KMS-11 (cell line): Measurements from ENCODE around the gene XPC.

Experiments used
- H2AFZ ChIP-seq: fragments of 200-600 bp; sonication (generic); 2 replicates; pipeline ENCODE4 v1.6.1; 2016; ENCODE audit warnings: antibody characterized with exemption, mixed run types, low read depth
- H3K27ac ChIP-seq: fragments of 200-600 bp; sonication (generic); 2 replicates; pipeline ENCODE4 v1.6.1; 2016; ENCODE audit warnings: mild to moderate bottlenecking, mixed run types
- H3K27me3 ChIP-seq: fragments of 200-600 bp; sonication (generic); 2 replicates; pipeline ENCODE4 v1.6.1; 2017; ENCODE audit warnings: mild to moderate bottlenecking, low read depth, mixed run types, moderate library complexity; ENCODE audit not compliant: insufficient read depth
- H3K36me3 ChIP-seq: fragments of 200-600 bp; sonication (generic); 2 replicates; pipeline ENCODE4 v1.6.1; 2017; ENCODE audit warnings: mild to moderate bottlenecking, mixed run types; ENCODE audit not compliant: insufficient read depth
- H3K4me1 ChIP-seq: fragments of 200-600 bp; sonication (generic); 2 replicates; pipeline ENCODE4 v1.6.1; 2016; ENCODE audit warnings: mild to moderate bottlenecking, low read depth, mixed run types; ENCODE audit not compliant: poor library complexity, severe bottlenecking
- H3K4me2 ChIP-seq: fragments of 200-600 bp; sonication (generic); 2 replicates; pipeline ENCODE4 v1.7.0; 2016; ENCODE audit warnings: mild to moderate bottlenecking, mixed run types
- H3K4me3 ChIP-seq: fragments of 200-600 bp; sonication (generic); IDR thresholded peaks from 2 replicates; pipeline ENCODE4 v1.6.1; 2017; ENCODE audit warnings: low read depth, low read length, mixed read lengths; ENCODE audit not compliant: insufficient read depth
- H3K79me2 ChIP-seq: fragments of 200-600 bp; sonication (generic); 2 replicates; pipeline ENCODE4 v1.6.1; 2016; ENCODE audit warnings: low read depth, mixed run types; ENCODE audit not compliant: insufficient read depth
- H3K9ac ChIP-seq: fragments of 200-600 bp; sonication (generic); 2 replicates; pipeline ENCODE4 v1.6.1; 2016; ENCODE audit warnings: mild to moderate bottlenecking, mixed run types
- H4K20me1 ChIP-seq: fragments of 200-600 bp; sonication (generic); 2 replicates; pipeline ENCODE4 v1.6.1; 2016; ENCODE audit warnings: mild to moderate bottlenecking, mixed run types; ENCODE audit not compliant: insufficient read depth
- TF ChIP-seq, protein P1 (sequence below): fragments of 200-600 bp; sonication (generic); conservative IDR thresholded peaks from 2 replicates; pipeline ENCODE4 v1.6.1; 2017; ENCODE audit warnings: low read depth, mild to moderate bottlenecking, antibody characterized with exemption, low read length, moderate library complexity, mixed read lengths

Gene XPC

DNA sequence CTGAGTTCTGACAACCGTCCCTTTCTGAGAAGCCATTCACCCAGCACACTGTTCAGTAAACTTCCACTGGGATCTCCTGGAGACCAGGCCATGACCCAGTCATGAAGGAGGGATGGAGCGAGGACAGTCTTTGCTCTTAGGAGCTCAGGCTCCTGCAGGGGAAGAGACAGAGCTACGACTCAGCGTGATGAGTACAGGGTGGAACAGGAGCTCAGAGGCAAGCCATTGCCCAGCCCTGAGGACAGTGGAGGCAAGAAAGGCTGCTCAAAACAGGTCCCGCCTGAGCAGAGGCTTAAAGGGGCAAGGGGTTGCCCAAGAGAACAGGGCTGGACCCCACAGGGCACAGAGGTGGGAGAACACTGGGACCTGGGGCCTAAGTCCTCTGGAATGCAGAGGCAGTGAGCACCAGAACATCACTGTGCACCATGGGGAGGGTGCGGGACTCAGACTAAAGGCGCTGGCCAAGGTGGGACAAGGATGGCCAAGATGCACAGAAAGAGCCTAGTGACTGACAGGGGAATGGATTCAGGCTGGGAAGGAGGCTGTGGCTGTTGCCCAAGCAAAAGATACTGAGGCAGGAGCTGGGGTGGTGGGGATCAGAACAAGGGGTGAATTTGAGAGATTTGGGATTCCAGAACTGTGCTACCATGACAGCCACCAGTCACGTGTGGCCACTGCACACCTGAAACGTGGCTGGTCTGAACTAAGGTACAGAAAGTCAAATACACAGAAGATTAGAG is 27.7 kb downstream of the XPC start:
- Histone ChIP-seq H3K4me3 (no peak overlapping the region), H3K9ac (no peak overlapping the region), H3K79me2 (no peaks in the 10 kb centered on the region), H4K20me1 (no peaks in the 10 kb centered on the region), H3K27ac (no peak overlapping the region), H3K27me3 (no peaks in the 10 kb centered on the region), H2AFZ (no peak overlapping the region), H3K36me3 (no peaks in the 10 kb centered on the region), H3K4me1 (no peaks in the 10 kb centered on the region), H3K4me2 (no peak overlapping the region)
- TF ChIP-seq, protein P1, sequence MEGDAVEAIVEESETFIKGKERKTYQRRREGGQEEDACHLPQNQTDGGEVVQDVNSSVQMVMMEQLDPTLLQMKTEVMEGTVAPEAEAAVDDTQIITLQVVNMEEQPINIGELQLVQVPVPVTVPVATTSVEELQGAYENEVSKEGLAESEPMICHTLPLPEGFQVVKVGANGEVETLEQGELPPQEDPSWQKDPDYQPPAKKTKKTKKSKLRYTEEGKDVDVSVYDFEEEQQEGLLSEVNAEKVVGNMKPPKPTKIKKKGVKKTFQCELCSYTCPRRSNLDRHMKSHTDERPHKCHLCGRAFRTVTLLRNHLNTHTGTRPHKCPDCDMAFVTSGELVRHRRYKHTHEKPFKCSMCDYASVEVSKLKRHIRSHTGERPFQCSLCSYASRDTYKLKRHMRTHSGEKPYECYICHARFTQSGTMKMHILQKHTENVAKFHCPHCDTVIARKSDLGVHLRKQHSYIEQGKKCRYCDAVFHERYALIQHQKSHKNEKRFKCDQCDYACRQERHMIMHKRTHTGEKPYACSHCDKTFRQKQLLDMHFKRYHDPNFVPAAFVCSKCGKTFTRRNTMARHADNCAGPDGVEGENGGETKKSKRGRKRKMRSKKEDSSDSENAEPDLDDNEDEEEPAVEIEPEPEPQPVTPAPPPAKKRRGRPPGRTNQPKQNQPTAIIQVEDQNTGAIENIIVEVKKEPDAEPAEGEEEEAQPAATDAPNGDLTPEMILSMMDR: no peak

DNA sequence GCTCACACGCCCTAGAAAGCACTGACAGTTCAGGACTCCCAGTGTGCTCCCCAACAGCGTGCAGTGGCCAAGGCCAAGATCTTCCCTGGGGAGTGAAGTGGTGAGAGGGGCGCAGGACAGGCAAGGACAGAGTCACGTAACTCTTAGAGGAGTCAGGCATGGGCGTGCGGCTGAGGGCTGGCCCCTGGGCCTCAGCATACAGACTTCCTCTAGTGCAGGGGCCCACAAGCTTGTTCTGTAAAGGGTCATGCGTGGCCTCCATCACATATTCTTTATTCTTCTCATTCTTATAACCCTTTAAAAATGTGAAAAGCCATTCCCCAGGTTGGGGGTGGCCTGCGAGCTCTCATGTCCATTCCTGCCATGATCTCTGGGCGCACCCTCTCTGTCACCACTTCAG is 28.3 kb downstream of the XPC start:
- H3K9ac ChIP-seq: no peak overlapping the region
- no peak overlapping the region for H3K27ac ChIP-seq
- no peak overlapping the region for H3K4me2 ChIP-seq
- no peaks in the 10 kb centered on the region for H3K79me2 ChIP-seq
- no peaks in the 10 kb centered on the region for H3K36me3 ChIP-seq
- H3K4me3 ChIP-seq: no peak overlapping the region
- no peak overlapping the region for H2AFZ ChIP-seq
- H3K27me3 ChIP-seq: no peaks in the 10 kb centered on the region
- TF ChIP-seq, protein P1: no peak
- peaks cover 3% of the 10 kb centered on the region for H3K4me1 ChIP-seq
- H4K20me1 ChIP-seq: no peaks in the 10 kb centered on the region

DNA sequence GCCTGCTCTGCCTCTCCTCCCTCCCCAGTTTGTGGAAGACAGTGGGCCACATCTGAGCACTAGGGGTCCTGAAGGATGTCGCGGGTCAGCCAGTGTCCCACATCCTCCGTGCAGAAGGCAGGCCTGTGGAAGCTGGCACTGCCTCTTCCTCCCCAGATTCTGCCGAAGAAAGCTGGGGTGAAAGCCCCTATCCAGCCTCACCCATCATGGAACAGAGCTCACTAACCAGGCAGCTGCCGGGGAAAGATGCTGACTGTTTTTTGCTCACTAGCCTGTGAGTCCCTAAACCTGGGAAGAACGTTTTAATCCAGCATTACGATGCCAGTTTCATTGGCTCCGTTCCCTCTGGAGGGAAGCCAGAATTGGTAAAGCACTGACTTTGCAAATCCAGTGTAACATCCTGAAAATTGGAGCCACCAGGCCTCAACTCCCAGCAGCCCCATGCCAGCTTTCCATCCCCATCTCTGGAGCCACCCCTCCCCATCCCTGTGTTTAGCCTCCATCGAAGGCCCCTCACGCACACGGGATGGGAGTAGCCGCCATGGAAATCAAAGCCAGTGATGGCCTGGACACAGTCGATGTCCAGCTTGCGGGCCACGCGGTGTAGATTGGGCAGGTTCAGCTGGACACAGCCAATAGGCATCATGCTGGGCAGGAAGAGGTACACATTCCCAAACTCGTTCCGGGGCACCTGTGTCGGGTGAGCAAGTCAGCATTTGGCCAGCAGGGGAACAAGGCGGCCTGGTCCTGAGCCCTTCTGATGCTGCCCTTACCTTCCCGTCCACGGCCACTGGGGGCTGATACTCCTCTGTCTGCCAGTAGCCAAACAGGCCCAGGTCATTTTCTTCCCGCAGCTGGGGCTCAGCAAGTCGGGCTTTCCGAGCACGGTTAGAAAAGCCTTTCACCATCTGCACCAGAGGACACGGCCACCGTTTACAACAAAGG is 30.1 kb downstream of the XPC start:
- H3K27me3 ChIP-seq: no peaks in the 10 kb centered on the region
- peaks cover 21% of the 10 kb centered on the region for H3K4me1 ChIP-seq
- TF ChIP-seq, protein P1: no peak
- no peak overlapping the region for H3K4me2 ChIP-seq
- no peaks in the 10 kb centered on the region for H4K20me1 ChIP-seq
- no peaks in the 10 kb centered on the region for H3K79me2 ChIP-seq
- no peak overlapping the region for H3K4me3 ChIP-seq
- no peaks in the 10 kb centered on the region for H3K36me3 ChIP-seq
- no peak overlapping the region for H3K27ac ChIP-seq
- H3K9ac ChIP-seq: no peak overlapping the region
- H2AFZ ChIP-seq: no peak overlapping the region

DNA sequence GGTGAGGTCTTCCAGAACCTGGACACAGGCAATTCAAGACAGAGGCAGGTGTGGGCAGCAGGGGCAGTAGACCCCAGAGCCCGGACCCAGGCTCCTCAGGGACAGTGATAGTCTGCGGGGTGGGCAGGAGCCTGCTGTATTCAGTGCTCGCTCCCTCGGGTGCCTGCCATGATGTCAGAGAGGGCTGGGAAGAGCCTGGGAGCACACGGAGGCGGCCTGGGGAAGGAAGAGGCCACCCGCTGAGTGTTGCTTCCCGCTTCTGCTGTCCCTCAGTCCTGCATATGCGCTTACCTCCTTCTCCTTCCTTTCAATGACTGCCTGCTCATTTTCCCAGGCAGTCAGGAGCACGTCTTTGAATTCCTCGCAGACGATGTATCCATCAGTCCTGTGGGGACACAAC is 30.8 kb downstream of the XPC start:
- Histone ChIP-seq H2AFZ (no peak overlapping the region), H3K79me2 (no peaks in the 10 kb centered on the region)

More for the DNA sequence above, 30.8 kb downstream of the XPC start:
- Histone ChIP-seq H3K9ac (no peak overlapping the region), H3K4me1 (peaks cover 25% of the 10 kb centered on the region), H3K27me3 (no peaks in the 10 kb centered on the region), H3K27ac (no peak overlapping the region), H3K4me2 (no peak overlapping the region), H3K36me3 (no peaks in the 10 kb centered on the region), H4K20me1 (no peaks in the 10 kb centered on the region), H3K4me3 (no peak overlapping the region)
- TF ChIP-seq, protein P1: no peak
